GM18909 (cell line): ENCODE measurements around the gene USP50.
"Not testable (repeated sequence)": the region's sequence is repeated elsewhere in the genome, so short reads cannot be mapped to it uniquely, and the experiment has no call there.

Experiments
- ATAC-seq: cut with Tn5 transposase; IDR thresholded peaks from one replicate; pipeline ENCODE4 v1.9.1; 2021; ENCODE audit warnings: mild to moderate bottlenecking; ENCODE audit not compliant: unreplicated experiment, poor library complexity

Gene USP50

DNA sequence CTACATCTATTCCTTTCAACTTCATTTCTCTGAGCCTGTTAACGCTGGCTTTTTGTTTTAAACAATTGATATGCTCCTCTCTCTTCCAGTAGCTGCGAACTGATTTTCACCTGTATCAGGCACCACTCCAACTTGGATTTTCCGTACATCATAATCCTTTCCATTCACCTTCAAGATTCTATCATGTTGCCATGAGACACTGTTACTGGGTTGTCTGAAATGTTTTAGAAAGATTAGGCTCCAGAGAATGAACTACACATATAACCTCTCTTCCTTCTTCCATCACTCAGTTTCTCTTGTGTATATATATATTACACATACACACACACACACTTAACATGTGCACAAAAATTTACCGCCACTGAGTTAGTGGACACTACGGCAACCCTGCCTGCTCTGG lies at the start of gene USP50:
TSS of gene USP50 (minus strand) at position 101 of the 400 bp plus-strand sequence. CDS start 141 bp downstream, outside the sequence.
- ATAC-seq, result no peak

DNA sequence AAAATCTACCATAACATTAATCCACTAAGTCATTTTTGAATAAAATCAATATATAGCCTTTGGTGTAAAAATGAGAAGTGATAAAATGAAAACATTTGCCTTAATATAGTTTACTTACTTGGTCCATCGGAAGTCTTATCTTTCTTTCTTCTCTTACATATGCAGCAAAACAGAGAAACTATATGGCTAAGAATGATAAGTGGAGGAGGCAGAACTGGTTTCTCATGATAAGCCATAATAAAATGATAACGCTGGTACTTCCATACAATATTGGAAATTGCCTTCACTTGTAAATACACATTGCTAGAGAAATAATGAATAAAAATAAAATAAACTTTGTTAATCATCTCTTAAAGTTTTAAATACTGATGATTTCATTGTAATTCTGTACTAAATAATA lies 47.8 kb upstream of the USP50 start:
- no peak for ATAC-seq

DNA sequence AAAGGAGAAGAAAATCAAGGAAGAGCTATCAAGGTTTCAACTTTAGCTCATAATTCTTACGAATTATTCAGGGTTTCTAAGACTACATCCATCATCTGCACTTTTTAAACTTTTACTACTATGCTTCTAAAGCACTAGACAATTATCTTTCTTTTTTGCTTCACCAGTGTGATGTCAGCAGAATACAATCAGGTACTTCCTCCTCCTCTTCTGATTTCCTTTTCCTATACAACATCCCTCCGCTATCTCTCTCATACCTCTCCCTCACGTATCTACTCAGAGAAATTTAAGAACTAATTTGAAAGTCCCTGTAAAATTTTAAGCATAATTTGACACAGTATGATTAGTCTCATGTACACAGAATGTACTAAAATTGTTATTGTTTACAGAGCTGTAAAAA lies 47.3 kb upstream of the USP50 start:
- no peak for ATAC-seq

DNA sequence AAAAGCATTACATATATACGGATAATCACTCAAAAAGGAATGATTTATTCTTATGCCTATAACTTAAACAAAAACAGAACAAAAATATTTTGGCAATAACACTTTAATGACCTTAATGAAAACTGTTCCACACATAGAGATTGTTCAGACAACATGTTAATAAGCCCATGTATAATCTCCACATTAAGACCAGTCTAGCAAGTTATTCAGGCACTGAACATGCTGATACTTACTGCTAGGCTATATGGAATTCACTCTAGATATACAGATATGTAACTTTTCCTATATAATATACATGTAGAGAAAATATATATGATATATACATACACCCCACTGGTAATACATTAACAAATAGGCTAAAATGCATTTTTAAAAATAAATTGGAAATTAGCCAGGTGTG lies 43.8 kb upstream of the USP50 start:
- ATAC-seq, result no peak

DNA sequence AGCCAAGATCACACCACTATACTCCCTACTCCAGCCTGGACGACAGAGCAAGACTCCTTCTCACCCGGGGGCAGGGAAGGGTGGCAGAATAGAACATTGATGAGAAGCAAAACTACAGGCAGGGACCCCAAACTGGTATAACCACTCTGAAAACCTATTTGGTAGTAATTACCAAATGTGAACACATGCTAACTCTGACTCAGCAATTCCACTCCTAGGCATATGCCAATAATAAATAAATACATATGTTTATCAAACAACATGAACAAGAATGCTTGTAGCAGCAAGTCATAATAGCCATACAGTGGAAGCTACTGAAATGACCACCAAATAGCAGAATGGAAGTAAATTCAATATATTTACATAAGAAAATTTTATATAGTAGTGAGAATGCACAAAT lies 31.0 kb upstream of the USP50 start:
- ATAC-seq, result no peak

DNA sequence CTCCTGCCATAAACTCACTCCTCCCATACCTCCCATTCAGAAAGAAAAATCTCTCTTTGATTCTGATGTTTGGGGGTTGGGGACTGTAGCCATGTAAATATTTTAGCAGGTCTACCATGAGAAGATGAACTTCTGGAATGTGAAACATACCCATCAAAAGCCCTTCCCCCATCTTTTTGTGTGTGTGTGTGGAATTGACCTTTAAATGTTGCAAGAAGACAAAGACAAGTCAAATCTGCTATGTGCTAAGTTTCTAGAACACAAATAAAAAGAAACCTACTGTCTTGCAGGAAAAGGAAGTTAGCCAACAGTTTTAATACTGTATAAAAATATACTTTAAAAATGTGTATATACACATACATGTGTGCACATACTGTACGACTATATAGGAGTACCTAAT lies 29.7 kb upstream of the USP50 start:
- no peak for ATAC-seq

DNA sequence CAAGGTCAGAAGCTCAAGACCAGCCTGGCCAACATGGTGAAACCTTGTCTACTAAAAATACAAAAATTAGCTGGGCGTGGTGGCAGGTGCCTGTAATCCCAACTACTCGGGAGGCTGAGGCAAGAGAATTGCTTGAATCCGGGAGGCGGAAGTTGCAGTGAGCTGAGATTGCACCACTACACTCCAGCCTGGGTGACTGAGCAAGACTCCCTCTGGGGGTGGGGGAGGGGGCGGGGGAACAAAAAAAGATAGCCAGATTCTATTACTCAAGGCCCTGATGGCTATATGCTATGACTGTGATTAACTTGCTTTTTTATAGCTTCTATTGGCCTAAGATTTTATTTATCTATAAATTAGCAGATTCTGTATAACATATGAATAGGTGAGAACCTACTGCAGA lies 27.4 kb upstream of the USP50 start:
- ATAC-seq, result not testable (repeated sequence)

DNA sequence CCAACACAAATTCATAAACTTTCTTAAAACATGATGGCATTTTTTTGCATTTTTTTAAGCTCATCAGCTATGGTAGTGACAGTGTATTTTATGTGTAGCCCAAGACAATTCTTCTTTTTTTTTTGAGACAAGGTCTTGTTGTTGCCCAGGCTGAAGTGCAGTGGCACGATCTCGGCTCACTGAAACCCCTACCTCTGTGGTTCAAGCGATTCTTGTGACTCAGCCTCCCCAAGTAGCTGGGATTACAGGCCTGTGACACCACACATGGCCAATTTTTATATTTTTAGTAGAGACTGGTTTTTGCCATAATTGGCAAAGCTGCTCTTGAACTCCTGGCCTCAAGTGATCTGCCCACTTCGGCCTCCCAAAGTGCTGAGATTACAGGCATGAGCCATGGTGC lies 17.3 kb upstream of the USP50 start:
- ATAC-seq, result no peak

DNA sequence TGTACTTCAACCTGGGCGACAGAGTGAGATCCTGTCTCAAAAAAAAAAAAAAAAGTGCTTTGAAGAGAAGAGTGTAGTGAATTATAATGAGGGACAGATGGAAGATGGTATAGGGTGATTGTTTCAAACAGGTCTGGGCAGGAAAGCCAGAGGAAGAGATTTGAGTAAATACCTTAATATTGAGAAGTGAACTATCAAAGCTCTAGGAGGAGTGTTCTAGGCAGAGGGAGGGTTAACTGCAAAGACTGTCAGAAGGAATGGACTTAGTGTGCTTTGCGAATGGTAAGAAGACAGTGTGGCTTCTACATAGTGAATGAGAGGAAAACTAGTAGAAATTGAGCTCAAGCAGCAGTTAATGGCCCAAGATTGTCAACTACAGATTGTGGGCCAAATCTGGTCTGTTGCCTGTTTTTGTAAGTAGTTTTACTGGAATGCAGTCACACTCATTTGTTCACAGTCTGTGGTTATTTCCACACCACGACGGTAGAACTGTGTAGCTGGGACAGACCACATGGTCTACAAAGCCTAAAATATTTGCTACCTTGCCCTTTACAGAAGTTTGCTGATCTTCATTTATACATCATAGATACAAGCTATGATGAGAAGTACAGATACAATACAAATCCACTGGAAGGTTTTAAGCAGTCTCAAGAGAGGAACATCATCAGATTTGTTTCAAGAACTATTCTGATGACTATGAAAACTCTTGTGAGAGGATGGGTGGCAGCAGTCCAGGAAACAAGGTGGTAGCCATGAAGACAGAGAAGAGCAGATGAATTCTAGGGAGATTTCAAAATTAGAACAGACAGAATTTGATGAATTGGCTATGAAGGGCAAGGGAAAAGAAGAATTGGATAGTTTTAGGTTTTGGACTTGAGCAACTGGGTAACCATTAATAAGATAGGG lies 16.5 kb upstream of the USP50 start:
- no peak for ATAC-seq

DNA sequence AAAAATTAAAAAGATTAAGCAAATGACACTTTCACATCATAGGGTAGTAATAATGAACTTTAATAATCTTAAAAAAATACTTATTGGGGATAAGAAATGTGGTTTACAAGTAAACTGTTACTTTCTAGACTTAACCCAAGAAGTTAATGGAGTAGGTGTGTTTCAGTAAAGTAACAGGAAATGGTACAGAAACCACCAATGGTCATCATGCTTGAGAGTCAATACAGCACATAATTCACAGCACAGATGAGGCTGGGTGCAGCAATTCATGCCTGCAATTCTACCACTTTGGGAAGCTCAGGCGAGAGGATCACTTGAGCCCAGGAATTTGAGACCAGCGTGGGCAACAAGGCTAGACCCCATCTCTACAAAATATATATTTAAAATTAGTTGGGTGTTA lies 11.5 kb upstream of the USP50 start:
- ATAC-seq, result no peak

DNA sequence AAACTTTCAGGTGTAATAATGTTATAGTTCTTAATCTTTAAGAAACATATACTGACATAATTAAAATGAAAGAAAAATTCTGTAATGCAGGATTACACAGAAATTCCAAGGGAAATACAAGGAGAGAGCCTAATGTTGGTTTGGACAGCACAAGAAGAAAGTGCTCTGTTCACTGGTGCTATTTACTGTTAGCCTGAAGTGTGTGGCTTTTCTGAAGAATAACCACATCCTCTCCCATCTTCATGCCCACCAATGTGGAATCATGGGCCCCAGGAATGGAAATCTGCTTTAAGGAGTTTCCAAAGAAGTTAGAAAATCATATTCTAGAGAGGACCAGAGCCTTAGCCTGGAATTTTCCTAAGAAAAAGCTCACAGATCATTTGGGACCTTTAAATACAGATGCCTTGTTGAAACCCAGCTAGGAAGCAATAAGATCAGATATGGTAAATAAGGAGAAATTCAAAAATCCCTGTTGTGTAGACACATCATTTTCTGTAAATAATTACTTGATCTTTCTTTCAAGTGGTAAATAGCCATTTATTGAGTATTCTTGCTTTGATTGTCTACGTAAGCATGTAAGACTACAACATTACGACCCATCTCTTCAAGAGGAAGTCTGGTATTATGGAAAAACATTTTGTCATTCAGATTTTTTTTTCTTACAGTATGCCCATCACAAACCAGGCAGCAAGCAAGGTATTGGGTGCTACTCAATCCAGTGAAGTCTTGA lies 10.3 kb upstream of the USP50 start:
- no peak for ATAC-seq

DNA sequence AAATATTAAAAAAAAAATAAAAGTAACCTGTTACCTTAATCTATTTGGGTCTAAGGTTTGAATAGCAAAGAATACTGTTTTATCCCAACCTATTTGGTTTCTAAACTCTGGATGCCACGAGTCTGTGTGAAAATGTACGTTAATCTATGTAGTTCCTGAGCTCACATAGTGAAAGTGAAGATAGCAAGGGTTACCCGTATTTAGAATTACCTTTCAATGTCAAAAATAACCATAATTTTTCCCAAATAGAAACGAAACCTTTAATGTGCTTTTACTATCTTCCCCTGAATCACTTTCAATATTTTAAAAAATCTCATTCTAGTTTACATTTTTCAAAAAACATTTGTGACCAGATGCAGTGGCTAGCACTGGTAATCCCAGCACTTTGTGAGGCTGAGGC lies 5.8 kb upstream of the USP50 start:
- no peak for ATAC-seq

DNA sequence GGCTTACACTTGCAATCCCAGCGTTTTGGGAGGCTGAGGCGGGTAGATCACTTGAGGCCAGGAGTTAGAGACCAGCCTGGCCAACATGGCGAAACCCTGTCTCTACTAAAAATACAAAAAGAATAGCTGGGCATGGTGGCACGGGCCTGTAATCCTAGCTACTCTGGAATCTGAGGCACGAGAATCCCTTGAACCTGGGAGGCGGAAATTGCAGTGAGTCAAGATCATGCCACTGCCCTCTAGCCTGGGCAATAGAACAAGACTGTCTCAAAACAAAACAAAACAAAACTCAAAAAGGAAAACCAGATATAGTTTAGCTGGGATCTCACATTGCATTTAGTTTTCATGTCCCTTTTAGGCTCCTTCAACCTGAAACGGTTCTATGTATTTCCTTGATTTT lies 2.9 kb upstream of the USP50 start:
- no peak for ATAC-seq

DNA sequence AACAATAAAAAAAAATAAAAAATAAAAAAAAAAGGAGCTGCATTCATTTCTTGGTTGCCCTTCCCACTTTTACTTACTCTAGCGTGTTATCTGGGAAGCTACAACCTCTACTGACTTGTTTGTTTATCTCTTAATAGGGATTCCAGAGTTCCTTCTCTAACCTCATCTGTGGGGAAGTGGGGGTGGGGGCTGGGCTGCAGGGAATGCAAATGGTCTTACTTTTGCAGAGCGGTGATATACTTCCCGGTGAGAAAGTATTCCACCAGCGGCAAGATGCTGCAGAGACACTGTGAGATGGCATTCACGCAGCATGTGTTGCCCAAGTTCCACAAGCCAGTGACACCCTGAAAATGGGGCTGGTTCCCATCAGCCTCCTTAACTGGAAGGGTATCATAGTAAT lies 2.1 kb downstream of the USP50 start:
- no peak for ATAC-seq

DNA sequence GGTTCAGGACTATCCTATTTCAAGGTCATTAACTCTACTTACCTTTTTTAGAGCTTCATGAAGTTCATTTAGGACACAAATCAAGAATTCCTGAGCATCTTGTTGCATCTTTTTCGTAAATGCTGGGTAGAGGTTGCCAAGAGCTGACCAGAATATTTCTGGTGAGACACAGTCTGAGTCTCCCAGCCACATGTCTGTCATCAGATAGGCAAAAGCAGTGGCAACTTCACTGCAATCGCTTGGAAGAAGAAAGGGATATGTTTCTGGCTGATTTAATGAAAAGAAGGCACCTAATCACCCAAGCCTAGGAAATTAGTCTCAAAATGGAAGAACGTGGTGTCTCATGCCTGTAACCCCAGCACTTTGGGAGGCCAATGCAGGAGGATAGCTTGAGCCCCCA lies 2.9 kb downstream of the USP50 start:
- no peak for ATAC-seq

DNA sequence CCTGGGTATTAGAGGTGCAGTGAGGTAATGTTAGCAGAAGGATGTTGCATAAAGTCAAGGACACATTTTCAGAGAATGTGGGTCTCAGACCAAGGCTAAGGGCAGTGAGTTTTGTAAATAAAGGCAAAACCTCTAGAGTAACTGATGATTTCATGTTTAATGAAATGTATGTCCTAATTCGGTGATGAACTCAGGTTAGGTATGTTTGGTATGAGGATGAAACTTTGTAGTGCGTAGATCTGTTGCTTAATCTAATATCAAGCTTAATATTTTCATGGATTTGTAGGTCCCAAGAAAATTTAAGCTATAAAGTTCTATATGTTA lies 3.6 kb downstream of the USP50 start:
- no peak for ATAC-seq

DNA sequence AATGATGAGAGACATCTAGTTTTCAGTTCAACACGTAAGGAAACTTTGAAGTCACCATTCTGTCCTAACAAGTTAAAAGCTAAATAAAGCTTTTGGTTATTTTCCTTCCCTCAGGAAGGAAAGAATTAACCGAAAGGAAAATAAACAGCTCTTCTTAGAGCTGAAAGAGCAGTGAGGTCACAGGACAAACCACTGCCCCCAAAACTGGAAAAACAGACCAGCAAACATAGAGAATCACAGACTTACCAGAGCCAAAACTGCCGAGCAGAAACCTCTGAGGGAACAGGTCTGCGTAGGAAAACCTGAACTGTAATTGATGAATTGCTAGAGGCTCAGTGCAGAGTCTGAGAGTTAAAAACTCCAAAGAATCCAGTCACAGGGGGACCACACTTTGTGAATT lies 14.7 kb downstream of the USP50 start:
- no peak for ATAC-seq

DNA sequence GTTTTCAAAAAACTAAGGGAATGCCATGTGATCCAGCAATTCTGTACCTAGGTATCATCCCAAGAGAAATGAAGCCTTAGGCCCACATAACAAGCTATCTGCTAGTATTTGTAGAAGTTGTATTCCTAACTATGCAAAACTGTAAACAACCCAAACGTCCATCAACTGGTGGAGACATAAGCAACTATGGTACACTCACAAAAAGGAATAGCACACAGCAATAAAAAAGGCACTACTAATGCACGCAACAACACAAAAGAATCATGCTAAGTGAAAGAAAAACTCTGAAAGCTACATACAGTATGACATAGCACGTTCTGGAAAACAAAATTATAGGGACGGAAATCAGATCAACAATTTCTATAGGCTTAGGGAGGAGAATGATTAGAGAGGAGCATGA lies 15.3 kb downstream of the USP50 start:
- ATAC-seq, result no peak

DNA sequence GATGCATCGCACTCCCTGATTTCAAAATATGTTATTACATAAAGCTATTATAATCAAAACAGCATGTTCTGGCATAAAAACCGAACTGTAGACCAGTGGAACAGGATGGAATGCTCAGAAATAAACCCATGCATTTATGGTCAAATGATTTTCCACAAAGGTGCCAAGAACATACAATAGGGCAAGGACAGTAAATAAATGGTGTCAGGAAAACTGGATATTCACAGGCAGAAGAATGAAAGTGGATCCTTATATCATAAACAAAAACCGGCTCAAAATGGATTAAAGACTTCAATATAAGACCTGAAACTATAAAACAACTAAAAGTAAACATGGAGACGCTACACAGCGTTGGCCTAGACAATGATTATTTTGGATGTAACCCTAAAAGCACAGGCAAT lies 22.6 kb downstream of the USP50 start:
- no peak for ATAC-seq

DNA sequence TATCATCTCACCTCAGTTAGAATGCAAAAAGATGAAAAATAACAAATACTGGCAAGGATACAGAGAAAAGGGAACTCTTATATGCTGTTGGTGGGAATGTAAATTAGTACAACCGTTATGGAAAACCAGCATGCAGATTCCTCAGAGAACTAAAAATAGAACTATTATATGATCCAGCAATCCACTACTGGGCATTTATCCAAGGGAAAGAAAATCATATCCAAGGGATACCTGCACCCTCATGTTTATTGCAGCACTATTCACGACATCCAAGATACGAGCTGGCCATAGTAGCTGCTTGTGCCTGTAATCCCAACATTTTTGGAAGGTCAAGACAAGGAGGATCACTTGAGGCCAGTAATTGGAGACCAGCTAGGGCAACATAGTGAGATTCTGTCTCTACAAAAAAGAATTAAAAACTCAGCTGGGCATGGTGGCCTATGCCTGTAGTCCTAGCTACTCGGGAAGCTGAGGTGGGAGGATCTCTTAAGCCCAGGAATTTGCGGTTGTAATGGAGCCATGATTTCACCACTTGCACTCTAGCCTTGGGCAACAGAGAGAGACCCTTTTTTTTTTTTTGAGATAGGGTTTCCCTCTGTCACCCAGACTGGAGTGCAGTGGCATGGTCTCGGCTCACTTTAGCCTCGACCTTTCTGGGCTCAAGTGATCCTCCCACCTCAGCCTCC lies 26.6 kb downstream of the USP50 start:
- no peak for ATAC-seq

DNA sequence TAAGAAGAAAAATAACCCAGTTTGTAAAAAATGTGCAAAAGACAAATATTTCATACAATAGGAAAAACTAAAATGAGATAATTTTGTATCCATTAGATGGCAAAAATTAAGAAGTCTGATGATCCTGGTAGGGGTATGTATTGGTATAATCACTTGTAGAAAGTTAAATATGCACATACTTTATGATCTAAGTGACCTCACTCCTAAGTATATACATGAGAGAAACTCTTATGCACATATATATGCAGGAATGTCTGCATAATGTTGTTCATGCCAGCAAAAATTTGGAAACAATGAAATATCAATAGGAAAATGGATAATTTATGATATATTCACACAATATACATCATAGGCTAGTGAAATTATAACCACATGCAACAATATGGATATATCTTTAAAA lies 33.5 kb downstream of the USP50 start:
- no peak for ATAC-seq
